Dermis lymphatic vessel endothelial cell (primary cell): ENCODE measurements around the gene SLC25A40. TPM values are rescaled to one million over a fixed set of nuclear protein-coding genes. Genes with fewer than 3 reads are reported as not detected.

Experiments used
- total RNA-seq: library from RNA; depleted of rRNA; stranded (reverse); fragments of >200 nt; gene quantifications from 2 replicates; pipeline ENCODE4 v1.2.1, GENCODE V29; 2014

The SLC25A40 gene
- 5.1 and 5.9 TPM in 2 replicates for total RNA-seq

GRCh38 chr7:87876040-87876868 is at the start of gene SLC25A40, which contains the start of gene DBF4:
SLC25A40 (minus strand) TSS chr7:87876360; CDS start chr7:87858727, 17,633 bp downstream.
DBF4 (plus strand) TSS chr7:87876493; CDS start chr7:87876733, 240 bp downstream.

Other genes with a start within 250 kb of the SLC25A40 start
- gene RUNDC3B, start 248.0 kb downstream of the SLC25A40 start, total RNA-seq = under 0.01 and 0.11 TPM in 2 replicates
- gene DBF4, start 133 bp upstream of the SLC25A40 start, total RNA-seq = 5.7 and 7.6 TPM in 2 replicates
- 0.43 and 2.0 TPM in 2 replicates for gene ADAM22, start 57.9 kb upstream of the SLC25A40 start, total RNA-seq